Measurements from ENCODE around the gene CTAGE9.
"Not testable (repeated sequence)": the region's sequence is repeated elsewhere in the genome, so short reads cannot be mapped to it uniquely, and the experiment has no call there.

- not testable (repeated sequence) for TF ChIP-seq CTCF (IDR thresholded peaks at IDR 0.05 in 8 of 11, conservative IDR thresholded peaks at IDR 0.05 in 3 of 11); POLR2A (IDR thresholded peaks at IDR 0.05)
These were observed at the start of gene CTAGE9 for GRCh38 chr6:131710917-131711316.
